Erythroblast (primary cell): ENCODE results near the gene MAN1A2.
"Not testable (repeated sequence)": the region's sequence is repeated elsewhere in the genome, so short reads cannot be mapped to it uniquely, and the experiment has no call there.

Experiments
- DNase-seq, 2 experiments: peaks; one replicate each; lab custom pipeline; 2025; lab: John Stamatoyannopoulos, UW
- GATA1 ChIP-seq: IDR thresholded peaks from 2 replicates; pipeline ENCODE4 v1.6.1; 2011; ENCODE audit warnings: low read depth, mild to moderate bottlenecking, control low read depth, low read length, moderate library complexity
- POLR2A ChIP-seq: IDR thresholded peaks from 2 replicates; pipeline ENCODE4 v1.6.1; 2011; ENCODE audit warnings: mild to moderate bottlenecking, low read length

MAN1A2 gene

DNA sequence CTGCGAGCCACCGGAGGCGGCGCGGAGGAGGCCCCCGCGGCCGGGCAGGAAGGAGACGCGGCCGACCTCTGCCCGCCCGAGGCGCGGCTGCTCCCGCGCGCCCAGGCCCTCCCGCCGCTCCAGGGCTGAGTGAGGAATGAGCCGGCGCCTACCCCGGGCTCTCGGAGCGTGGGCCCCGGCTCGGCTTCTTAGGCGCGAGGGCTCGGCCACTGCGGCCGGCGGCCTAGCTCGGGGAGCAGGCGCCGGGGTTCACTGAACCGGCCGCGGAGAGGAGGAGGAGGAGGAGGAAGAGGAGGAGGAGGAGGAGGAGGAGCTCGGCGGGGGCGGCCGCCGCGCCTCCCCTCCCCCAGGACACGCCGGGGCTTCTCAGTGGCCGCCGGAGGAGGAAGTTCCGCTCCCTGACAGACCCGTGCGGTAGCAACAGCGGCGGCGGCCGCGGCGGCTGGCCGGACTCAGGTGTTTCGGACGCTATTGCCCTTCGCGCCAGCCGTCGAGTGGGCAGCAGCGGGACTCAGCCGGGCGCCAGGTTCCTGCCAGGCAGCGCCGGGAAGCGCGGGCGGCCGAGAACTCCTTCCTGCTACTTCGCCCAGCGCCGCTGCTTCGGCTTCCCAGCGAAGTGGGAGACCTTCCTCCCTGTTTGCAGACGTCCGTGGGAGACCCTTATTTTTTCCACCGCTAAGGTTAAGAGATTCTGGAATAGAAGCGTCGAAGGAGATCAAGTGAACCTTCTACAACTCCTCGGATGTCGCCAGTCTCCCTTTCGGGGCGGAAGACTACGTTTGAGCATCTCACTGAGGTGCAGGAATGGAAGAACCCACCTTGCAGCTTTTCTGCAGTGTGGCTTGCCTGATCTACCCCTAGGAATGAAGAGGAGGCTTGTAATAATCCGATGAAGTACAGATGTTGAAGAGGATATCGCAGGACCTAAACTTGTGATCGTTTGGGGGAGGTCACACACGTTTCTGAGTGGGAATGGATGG lies at the start of gene MAN1A2:
Gene MAN1A2, plus strand, starts transcription at position 404 of the 980 bp plus-strand sequence. CDS start 735 bp downstream, outside the sequence.
- peak; percentile 83 to 90 for DNase-seq
- TF ChIP-seq POLR2A (peak; percentile 84), GATA1 (no peak)

GRCh38 chr1:117318011-117318410 lies 49.2 kb upstream of the MAN1A2 start:
- TF ChIP-seq POLR2A (no peak), GATA1 (no peak)
- DNase-seq, result no peak

- TF ChIP-seq GATA1 (no peak), POLR2A (no peak)
- DNase-seq, result no peak
These were observed 48.8 kb upstream of the MAN1A2 start for GRCh38 chr1:117318426-117318825.

DNA sequence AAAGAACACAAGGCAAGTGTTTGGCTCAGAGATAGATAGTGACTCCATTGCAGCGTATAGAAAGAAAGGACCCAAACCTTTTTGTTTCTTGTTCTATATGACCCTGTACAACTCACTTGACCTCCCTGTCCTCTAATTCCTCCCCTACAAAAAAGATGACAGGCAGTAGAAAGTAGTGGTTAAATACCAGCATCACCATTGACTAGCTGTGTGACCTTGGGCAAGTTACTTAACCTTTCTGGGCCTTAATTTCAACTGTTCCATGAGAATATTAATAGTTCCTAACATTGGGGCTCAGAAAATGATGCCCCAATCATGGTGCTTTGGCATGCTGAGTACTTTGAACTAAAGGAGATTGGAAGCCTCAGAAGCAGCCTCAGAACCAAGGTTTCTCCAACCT lies 46.7 kb upstream of the MAN1A2 start:
- DNase-seq, result no peak
- TF ChIP-seq GATA1 (no peak), POLR2A (no peak)

GRCh38 chr1:117321680-117322609 lies 45.3 kb upstream of the MAN1A2 start:
- TF ChIP-seq POLR2A (no peak), GATA1 (no peak)
- no peak for DNase-seq

DNA sequence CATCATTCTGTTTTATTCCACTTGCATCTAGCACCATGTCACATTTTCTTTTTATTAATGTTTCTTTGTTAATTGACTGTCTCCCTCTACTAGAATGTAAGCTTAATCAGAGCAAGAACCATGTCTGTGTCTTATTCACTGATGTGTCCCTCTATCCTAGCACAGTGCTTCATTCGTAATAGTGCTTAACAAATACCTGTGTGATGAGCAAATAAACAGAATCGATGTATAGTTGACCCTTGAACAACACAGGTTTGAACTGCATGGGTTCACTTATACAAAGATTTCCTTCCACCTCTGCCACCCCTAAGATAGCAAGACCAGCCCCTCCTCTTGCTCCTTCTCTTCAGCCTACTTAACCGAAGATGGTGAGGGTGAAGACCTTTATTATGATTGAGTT lies 42.9 kb upstream of the MAN1A2 start:
- DNase-seq, result no peak

DNA sequence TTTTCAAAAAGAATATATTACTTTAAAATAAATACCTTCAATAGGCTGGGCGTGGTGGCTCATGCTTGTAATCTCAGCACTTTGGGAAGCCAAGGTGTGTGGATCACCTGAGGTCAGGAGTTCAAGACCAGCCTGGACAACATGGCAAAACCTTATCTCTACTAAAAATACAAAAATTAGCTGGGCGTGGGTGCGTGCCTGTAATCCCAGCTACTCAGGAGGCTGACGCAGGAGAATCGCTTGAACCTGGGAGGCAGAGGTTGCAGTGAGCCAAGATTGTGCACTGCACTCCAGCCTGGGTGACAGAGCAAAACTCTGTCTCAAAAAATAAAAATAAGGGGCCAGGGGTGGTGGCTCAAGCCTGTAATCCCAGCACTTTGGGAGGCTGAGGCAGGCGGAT lies 41.2 kb upstream of the MAN1A2 start:
- not testable (repeated sequence) for DNase-seq

More for the DNA sequence above, 42.9 kb upstream of the MAN1A2 start:
- TF ChIP-seq GATA1, result no peak
- TF ChIP-seq POLR2A, result no peak

GRCh38 chr1:117327011-117327410 lies 40.2 kb upstream of the MAN1A2 start:
- no peak for DNase-seq
- no peak for TF ChIP-seq POLR2A
- no peak for TF ChIP-seq GATA1

- DNase-seq, result no peak
- TF ChIP-seq POLR2A, result no peak
- no peak for TF ChIP-seq GATA1
These were observed 31.7 kb upstream of the MAN1A2 start for GRCh38 chr1:117335376-117336086.

DNA sequence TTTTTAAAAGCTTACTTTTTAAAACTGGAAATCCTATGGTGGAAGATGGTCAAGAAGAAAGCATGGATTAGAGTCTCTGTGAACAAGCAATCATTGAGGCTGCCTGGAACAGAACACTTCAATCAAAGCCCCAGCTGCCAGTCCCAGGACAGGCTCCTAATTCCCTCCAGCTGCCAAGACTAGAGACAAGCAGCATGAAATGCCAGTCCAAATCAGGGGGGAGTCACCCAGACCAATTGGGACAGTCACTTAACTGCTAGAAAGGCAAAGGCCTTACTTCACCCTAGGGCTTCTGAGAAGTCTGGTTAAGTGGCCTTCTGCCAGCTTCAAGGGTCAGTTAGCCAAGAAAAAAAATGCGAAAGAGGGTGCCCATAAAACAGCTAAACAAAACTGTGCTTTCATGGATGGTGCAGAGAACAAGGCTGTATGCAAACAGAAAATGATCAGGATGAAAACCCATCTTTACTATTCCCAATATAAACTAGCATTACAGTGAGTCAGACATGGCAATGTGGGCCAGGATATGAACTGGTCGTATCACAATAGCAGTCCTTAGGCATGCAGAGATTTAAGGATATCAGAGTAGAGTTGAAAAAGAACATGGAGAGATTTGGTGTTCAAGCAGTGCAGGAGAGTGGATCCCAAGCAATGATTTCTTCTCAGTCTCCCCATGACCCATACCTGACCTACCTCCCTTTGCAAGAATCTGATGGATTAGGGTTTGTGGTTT lies 31.0 kb upstream of the MAN1A2 start:
- DNase-seq, result no peak
- TF ChIP-seq GATA1, result no peak
- TF ChIP-seq POLR2A, result no peak

DNA sequence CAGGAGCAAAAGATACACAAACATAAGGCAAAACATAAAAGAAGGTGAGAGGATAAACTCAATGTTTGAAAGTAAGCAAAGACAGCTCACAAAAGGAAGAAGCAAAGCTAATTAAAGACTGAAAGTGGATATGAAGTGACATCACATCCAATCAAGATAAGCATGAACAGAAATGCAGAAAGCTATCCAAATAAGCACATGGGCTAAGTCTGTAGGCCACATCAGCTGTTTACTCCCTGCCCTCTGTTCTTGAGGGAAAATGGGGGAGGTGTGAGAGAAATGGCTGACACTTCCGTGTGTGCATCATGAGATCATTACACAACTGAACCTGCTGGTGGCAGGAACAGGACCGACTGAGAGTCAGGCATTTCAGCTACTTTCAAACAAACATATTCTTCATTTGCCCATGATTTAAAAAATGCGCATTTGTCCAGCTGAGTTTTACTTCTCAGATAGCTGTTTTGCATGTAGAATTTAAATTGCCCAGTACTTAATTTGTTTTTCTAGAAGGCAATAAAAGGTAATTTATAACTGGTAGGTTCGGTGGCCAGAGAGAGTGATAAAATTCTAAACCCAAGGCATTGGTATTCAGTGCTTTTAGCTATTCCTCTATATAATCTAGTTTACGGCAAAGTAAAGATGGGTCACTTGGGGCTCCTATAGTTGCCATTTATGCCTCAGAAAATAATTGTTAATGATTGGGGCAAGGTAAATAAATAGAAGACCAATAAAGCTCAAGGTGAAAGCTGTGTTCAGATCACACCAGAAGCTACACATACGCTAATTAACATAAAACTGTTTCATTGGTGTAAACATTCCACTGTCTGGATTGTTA lies 27.2 kb upstream of the MAN1A2 start:
- no peak for TF ChIP-seq GATA1
- TF ChIP-seq POLR2A, result no peak
- DNase-seq, result peak; percentile 38 to 52

- TF ChIP-seq POLR2A (no peak), GATA1 (no peak)
- no peak for DNase-seq
These were observed 26.1 kb upstream of the MAN1A2 start for GRCh38 chr1:117341123-117341522.
